NT2/D1 (cell line): ENCODE measurements around the gene SLC22A2.

ENCODE experiments used
- SUZ12 ChIP-seq: IDR thresholded peaks from 2 replicates; pipeline ENCODE4 v1.6.1; 2011; ENCODE audit not compliant: insufficient read length, insufficient read depth; ENCODE audit errors: extremely low read depth
- YY1 ChIP-seq: IDR thresholded peaks from 2 replicates; pipeline ENCODE4 v1.6.1; 2011; ENCODE audit not compliant: insufficient read length, insufficient read depth
- ZNF274 ChIP-seq: IDR thresholded peaks from 2 replicates; pipeline ENCODE4 v1.6.1; 2011; ENCODE audit warnings: mild to moderate bottlenecking, low read depth, low read length

DNA sequence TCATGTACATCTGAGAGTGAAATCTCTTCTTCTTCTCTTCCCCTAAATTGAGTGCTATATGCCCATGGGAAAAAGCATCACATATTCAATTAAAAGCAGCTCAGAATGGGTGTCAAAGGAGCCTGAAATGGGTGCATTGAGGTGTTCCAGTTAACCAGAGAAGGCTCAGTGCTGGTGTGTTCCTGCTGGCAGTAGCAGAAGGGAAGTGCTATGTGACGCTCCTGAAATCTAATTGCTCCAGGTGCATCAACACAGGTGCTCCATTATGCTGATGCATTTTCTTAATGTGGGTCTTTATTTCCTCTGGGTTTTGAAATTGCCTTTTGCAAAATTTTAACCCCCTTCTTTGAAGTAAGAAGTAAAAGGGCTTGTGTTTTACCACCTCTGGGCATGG is 17.9 kb downstream of the SLC22A2 start:
- no peak for TF ChIP-seq SUZ12
- no peak for TF ChIP-seq ZNF274
- TF ChIP-seq YY1: no peak
